C4-2B (cell line): ENCODE measurements around the gene AGAP1.

Experiments
- CTCF ChIP-seq: fragments of 450-650 bp; conservative IDR thresholded peaks from 2 replicates; pipeline ENCODE4 v1.5.1; 2017; ENCODE audit warnings: mild to moderate bottlenecking
- ZFX ChIP-seq: fragments of 450-650 bp; IDR thresholded peaks from 2 replicates; pipeline ENCODE4 v1.6.1; 2017

GRCh38 chr2:235699576-235699975, 205.7 kb downstream of the AGAP1 start:
- no peak for TF ChIP-seq CTCF
- no peak for TF ChIP-seq ZFX
